Endothelial cell (in vitro differentiated cells): Measurements from ENCODE around the gene CHST2. TPM values are rescaled to one million over a fixed set of nuclear protein-coding genes. Genes with fewer than 3 reads are reported as not detected.

Experiments used
- DNase-seq: peaks from one replicate; pipeline ENCODE4 v3.0.0; 2021; ENCODE audit warnings: low spot score
- H3K27ac Mint-ChIP-seq: one replicate; pipeline ENCODE4 v1.8.0; 2021; ENCODE audit warnings: mixed read lengths, inconsistent platforms; ENCODE audit not compliant: unreplicated experiment
- H3K27me3 Mint-ChIP-seq: one replicate; pipeline ENCODE4 v1.8.0; 2021; ENCODE audit warnings: mild to moderate bottlenecking, moderate library complexity, mixed read lengths, inconsistent platforms; ENCODE audit not compliant: unreplicated experiment
- H3K36me3 Mint-ChIP-seq: one replicate; pipeline ENCODE4 v1.8.0; 2021; ENCODE audit warnings: mild to moderate bottlenecking, low read depth, mixed read lengths, inconsistent platforms; ENCODE audit not compliant: unreplicated experiment
- H3K4me1 Mint-ChIP-seq: one replicate; pipeline ENCODE4 v1.8.0; 2021; ENCODE audit warnings: mild to moderate bottlenecking, mixed read lengths, inconsistent platforms; ENCODE audit not compliant: unreplicated experiment
- H3K4me3 Mint-ChIP-seq: one replicate; pipeline ENCODE4 v1.8.0; 2021; ENCODE audit warnings: mild to moderate bottlenecking, mixed read lengths, inconsistent platforms; ENCODE audit not compliant: unreplicated experiment
- H3K9me3 Mint-ChIP-seq: one replicate; pipeline ENCODE4 v1.8.0; 2021; ENCODE audit warnings: mixed read lengths, inconsistent platforms; ENCODE audit not compliant: unreplicated experiment
- total RNA-seq: library from RNA; stranded (reverse); fragmentation: NEBNext Ultra II Directional; extraction: Animal tissue kit (Norgen Biotek cat#: 25700); gene quantifications from one replicate; pipeline ENCODE4 v1.2.1, GENCODE V29; 2021; ENCODE audit not compliant: unreplicated experiment
- TF ChIP-seq, protein P1 (sequence below): fragments of 200-600 bp; sonication (generic); IDR thresholded peaks from one replicate; pipeline ENCODE4 v1.5.0; 2021; ENCODE audit warnings: antibody characterized with exemption; ENCODE audit not compliant: unreplicated experiment

CHST2 gene
- total RNA-seq, 1 donor from 2014 or later, result 12.9 TPM

DNA sequence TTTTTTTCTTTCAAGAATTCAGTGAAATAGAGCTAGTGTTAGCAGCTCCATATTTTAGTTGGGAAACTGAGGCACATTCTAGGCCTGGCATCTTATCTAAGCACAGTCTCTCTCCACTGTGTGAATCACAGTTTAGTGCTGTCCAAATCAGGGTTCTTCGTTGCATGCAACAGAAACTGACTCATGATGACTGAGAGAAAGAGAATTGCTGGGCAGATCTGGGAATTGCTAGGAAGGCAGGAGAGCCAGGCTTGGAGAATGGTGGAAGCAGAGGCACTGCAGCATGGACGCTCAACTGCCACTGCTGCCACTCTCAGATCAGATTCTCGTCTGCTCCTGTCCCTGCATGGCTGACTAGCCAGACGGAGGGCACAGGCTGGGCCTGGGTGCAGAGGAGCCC lies 40.7 kb upstream of the CHST2 start:
- H3K4me1 Mint-ChIP-seq, result no peaks in the 10 kb centered on the region
- no peak overlapping the region for H3K4me3 Mint-ChIP-seq
- TF ChIP-seq, protein P1, sequence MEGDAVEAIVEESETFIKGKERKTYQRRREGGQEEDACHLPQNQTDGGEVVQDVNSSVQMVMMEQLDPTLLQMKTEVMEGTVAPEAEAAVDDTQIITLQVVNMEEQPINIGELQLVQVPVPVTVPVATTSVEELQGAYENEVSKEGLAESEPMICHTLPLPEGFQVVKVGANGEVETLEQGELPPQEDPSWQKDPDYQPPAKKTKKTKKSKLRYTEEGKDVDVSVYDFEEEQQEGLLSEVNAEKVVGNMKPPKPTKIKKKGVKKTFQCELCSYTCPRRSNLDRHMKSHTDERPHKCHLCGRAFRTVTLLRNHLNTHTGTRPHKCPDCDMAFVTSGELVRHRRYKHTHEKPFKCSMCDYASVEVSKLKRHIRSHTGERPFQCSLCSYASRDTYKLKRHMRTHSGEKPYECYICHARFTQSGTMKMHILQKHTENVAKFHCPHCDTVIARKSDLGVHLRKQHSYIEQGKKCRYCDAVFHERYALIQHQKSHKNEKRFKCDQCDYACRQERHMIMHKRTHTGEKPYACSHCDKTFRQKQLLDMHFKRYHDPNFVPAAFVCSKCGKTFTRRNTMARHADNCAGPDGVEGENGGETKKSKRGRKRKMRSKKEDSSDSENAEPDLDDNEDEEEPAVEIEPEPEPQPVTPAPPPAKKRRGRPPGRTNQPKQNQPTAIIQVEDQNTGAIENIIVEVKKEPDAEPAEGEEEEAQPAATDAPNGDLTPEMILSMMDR, result no peak
- H3K9me3 Mint-ChIP-seq, result no peaks in the 10 kb centered on the region
- H3K36me3 Mint-ChIP-seq, result no peaks in the 10 kb centered on the region
- no peak overlapping the region for H3K27ac Mint-ChIP-seq
- no peak for DNase-seq
- peaks cover 5% of the 10 kb centered on the region for H3K27me3 Mint-ChIP-seq

DNA sequence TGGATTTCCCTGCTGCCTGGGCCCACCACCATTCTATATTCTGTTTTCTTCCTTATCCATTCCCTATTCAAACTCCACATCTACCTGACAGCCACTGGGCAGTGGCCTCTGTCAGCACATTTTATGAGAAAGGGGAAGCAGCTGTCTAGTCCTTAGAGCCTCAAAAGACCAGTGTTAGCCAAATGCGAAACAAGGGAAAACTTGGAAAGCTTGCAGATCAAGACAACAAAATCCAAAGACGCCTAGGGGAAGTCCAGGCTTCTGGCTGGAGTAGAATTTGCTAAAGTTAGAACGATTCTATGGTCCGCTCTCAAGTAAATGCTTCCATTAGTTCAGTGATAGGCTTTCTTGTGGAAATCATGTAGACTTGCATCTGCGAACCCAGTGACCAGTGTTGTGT lies 39.4 kb upstream of the CHST2 start:
- Mint-ChIP-seq H3K4me1 (no peaks in the 10 kb centered on the region), H3K36me3 (peaks cover 7% of the 10 kb centered on the region), H3K27ac (no peak overlapping the region), H3K4me3 (no peak overlapping the region), H3K9me3 (peaks cover 4% of the 10 kb centered on the region), H3K27me3 (peaks cover 10% of the 10 kb centered on the region)
- no peak for DNase-seq
- TF ChIP-seq, protein P1, result no peak

DNA sequence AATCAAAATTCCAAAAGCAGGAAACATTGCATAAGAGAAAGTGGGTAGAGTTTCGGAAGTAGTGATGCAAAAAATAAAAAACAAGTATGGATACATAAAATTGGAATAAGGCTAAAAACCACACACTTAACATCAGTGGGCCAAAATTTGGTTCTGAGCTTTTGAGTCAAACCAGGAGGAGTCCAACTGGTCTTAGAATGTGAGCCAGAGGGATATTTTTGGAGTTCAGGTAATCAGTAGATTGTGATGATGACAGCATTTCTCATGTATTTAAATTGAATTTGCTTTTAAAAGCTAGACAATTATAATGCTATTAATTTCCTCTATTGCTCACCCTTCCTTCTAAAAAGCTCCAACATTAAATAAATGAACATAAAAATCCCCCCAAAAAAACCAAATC lies 38.2 kb upstream of the CHST2 start:
- Mint-ChIP-seq H3K27me3 (peaks cover 10% of the 10 kb centered on the region), H3K27ac (no peak overlapping the region), H3K36me3 (peaks cover 7% of the 10 kb centered on the region), H3K4me3 (no peak overlapping the region), H3K9me3 (peaks cover 4% of the 10 kb centered on the region), H3K4me1 (no peaks in the 10 kb centered on the region)
- TF ChIP-seq, protein P1, result no peak
- no peak for DNase-seq

DNA sequence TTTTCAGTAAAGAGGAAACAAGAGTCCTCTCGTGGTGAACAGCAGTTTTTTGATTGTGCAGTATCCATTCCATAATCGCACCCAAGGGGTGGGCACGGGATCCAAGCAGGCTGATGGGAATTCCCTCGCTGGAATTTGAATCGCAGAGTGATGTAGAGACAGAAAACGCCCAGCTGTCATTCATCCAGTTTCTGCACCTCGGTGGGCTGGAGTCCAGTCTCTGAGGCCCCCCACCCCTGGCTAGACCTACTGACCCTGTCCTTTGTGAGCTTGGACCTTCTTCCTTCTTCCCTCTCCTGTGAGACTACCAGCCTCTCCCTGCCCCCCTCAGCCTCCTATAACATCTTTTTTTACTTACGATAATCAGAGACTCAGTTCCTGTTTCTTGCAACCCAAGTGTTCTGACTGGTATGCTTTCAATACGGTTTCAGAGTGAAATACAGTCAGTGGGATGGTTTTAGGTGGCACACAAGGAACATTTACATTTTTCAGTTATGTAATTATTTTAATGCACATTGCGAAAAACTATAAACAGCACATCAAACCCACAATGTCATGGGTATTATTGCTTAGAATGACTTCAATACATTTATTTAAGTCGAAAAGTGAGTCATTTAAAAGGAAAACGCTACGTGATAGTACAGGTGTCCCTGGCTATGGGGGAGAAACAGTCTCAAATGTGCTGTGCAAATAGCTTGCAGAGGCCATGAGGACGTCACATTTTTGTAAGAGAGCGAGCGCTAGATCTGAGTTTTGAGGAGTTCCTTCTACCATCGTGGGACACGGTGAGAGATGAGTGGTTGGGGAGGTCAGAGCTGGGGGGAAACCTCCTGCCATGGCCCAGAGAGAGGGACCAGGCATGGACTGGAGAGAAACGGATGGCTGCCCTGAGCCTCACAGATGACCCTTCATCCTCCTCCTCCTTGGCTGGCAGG lies 37.5 kb upstream of the CHST2 start:
- no peak for DNase-seq
- peaks cover 7% of the 10 kb centered on the region for H3K36me3 Mint-ChIP-seq
- peaks cover 10% of the 10 kb centered on the region for H3K27me3 Mint-ChIP-seq
- H3K4me3 Mint-ChIP-seq, result no peak overlapping the region
- H3K9me3 Mint-ChIP-seq, result peaks cover 4% of the 10 kb centered on the region
- H3K4me1 Mint-ChIP-seq, result no peaks in the 10 kb centered on the region
- no peak overlapping the region for H3K27ac Mint-ChIP-seq
- TF ChIP-seq, protein P1, result no peak

DNA sequence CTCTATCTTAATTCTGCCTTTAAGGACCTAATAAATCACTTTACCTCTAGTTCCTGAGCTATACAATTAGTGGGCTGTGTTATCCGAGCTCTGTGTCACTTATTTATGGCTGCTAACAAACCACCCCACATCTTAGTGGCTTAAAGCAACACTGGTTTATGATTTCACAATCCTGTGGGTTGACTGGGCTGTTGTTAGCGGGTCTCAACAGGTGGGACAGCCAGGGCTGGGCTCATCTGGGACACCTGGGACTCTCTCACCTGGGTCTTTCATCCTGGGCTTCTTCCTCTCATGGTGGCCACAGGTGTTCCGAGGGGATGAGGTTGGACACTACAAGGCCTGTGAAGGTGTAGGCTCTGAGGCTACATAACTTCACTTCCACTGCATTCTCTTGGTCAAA lies 35.8 kb upstream of the CHST2 start:
- no peaks in the 10 kb centered on the region for H3K4me1 Mint-ChIP-seq
- TF ChIP-seq, protein P1, result no peak
- DNase-seq, result no peak
- H3K9me3 Mint-ChIP-seq, result peaks cover 4% of the 10 kb centered on the region
- no peak overlapping the region for H3K27ac Mint-ChIP-seq
- no peak overlapping the region for H3K4me3 Mint-ChIP-seq
- peaks cover 12% of the 10 kb centered on the region for H3K27me3 Mint-ChIP-seq
- H3K36me3 Mint-ChIP-seq, result peaks cover 7% of the 10 kb centered on the region
